Hematopoietic multipotent progenitor cell treated with erythropoietin and hydrocortisone succinate and interleukin-3 and kit ligand, for 8 days (in vitro differentiated cells): ENCODE data around the gene FAM174B.

Experiments
- DNase-seq: peaks from one replicate; pipeline ENCODE4 v3.0.0-alpha.2; 2015

The FAM174B gene

DNA sequence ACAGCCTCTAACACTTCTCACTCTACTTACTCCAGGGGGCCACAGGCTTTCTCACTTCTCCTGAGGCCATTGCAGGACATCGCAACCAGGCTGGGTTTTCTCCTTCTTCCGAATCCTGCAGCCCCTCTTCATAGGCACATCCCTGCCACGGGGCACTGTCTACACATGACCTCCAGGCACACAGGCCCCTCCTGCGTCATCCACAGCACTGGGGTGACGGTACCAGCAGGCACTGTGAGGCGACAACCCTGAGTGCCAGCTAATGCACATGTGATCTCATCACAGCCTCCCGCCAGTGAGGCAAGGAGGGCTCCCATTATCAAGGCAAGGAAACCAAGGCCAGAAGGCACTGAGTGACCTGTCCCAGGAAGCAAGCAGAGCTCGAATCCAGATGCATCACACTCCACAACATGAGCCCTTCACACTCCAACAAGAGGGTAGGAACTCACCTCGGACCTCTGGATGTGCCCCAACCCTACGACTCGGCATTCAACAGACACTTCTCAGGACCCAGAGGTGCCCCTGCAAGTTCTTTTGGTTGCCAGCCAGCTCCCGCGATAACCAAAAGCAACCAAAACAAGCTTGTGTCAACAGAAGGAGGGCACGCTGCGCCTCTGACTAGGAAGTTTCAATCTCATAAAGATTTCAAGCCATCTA, 16.7 kb downstream of the FAM174B start:
- DNase-seq, result no peak

DNA sequence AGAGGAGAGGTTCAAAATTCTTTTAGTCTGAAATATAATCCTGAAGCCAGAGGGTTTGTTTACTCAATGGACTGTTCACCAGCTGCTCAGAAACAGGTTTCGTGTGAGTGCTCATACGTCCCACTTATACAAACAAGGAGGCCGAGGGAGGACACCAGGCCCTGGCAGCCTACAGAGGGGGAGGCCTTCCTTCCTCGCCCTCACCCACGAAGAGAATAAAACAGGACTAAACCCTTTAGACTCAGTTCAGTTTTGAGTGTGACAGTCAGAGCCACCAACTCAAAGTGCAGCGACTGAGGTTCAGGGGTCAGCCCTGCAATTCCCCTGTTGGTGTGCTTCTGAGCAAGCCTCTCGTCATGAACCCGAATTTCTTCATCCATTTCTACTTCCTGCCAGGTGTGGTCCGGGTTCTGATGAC, 17.3 kb downstream of the FAM174B start:
- no peak for DNase-seq

DNA sequence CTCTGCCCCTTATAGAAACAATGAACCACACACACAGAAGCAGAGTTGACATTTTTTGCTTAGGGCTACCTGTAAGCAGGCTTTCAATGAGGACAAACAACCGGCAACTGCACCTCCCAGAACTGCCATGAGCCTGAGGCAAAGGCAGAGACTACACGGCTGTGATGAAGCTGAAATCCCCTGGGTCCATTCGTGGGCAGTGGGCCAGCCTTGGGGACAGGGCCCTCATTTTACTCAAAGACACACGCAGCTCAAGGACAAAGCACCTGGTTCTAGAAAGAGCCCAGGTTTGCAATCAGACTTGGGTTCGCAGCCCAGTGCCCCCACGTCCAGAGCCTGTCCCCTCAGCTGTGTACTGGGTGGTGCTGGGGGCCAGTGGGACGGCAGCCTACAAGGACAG, 17.9 kb downstream of the FAM174B start:
- DNase-seq, result no peak

DNA sequence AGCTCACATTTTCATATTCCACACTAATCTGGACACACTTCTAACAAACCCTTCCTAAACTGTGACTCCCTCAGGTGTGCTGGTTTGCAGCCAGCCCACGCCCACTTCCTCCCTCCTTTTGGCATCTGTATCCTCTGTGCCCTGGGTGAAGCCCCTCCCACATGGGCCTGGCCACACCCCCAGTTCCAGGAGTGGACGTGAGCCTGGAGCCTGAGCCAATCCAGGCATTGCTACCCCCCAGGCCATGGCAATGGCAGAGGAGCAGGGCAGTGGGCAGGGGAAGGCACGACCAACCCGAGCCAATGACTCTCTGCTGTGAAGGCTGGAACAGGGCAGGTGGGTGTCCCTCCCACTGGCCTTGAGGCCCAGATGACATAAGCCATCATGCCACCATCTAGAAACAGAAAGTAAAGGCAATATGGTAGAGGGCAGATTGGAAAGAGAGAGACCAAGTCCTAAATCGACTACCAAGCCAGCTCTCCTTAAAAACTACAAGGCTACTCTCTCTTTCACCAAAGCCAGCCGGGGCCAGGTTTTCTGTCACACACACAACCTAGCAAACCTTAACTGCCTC, 18.6 kb downstream of the FAM174B start:
- no peak for DNase-seq

DNA sequence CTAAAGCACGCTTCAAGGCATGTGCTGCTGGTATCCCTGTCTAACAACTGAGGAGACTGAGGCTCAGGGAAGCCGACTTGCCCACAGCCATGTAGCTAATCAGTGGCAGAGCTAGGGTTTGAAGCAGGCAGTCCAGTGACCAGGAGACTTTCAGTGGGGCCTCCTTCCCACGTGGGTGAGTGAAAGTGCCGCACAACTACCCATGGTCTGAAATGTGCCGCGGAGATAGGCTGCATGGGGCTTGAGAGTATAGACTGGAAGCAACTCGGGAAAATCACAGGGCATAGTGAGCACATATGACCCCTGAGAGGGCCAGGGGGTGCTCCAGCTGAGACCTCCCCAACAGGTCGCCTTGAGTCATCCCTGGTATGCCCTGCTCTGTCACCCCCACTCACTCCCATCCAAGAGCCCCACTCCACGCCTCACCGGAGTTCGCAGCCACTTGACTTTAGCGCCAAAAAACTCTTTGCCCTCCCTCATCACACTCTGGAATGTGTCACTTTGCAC, 19.1 kb downstream of the FAM174B start:
- DNase-seq, result no peak

DNA sequence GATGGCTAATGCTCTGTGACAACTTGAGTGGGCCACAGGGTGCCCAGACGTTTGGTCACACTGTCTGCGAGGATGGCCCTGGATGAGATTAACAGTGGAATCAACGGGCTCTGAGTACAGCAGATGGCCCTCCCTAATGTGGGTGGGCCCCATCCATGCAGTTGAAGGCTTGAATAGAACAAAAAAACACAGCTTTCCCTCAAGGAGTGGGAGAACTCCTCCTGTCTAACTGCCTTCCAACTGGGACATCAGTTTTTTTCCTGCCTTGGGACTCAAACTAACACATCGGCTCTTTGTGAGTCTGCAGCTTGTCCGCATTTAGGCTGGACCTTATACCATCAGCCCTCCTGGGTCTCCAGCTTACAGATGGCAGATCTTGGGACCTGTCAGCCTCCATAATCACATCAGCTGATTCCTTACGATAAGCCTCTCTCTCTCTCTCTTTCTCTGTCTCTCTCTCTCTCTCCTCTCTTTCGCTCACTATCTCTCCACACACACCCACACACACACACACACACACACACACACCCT, 20.8 kb downstream of the FAM174B start:
- no peak for DNase-seq

DNA sequence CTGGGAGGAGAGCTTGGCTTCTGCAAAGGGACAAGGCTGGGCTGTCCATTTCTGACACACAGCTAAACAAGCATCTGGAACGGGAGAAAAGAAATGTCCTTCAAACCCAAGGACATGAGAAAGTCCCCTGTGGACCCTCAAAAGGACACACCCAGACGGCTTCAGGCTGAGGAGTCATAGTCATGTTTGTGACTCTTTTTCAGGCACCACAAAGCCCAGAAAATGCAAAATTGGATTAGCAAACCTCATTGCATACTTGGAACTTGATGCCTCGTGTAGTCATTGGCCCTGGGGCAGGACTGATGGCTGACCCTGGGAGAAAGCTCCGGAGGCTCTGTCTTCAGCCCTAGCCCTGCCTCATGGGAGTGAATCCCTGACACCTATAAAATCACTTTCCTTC, 21.5 kb downstream of the FAM174B start:
- DNase-seq, result no peak

DNA sequence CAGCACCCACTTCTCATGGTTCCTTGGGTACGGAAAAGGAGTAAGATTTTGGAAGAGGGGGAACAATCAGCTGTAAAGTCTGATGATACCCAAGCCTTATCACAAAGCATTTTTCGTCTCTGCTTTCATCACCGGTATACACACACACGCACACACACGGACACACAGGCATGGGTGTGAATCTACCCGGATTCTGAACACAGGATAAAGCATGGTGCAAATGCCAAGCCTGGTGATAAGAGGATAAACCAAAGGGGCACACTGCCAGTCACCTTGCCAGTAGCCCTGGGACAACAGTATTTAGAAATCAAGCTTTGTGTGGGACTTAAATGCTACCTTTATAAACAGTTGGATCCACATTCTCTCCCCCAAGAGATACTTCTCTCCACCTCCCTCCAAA, 22.2 kb downstream of the FAM174B start:
- DNase-seq, result no peak

DNA sequence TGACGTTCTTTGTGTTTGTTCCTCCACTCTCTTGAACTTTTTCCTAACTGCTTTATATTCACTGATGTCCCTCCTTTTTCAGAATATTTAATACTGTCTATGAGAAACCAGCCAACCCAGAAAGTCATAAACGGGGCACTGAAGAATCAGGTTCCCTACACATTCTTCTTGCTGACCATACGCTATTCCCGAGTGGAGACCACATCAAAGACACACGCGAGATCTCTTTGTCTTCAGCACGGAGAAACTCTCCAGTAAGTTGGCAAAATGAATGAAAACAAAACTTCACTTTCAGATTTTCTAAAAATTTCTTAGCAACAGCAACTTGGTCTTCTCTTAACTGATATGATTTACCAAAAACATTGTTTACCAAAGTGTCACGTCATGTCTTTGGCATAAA, 22.6 kb downstream of the FAM174B start:
- DNase-seq, result no peak

DNA sequence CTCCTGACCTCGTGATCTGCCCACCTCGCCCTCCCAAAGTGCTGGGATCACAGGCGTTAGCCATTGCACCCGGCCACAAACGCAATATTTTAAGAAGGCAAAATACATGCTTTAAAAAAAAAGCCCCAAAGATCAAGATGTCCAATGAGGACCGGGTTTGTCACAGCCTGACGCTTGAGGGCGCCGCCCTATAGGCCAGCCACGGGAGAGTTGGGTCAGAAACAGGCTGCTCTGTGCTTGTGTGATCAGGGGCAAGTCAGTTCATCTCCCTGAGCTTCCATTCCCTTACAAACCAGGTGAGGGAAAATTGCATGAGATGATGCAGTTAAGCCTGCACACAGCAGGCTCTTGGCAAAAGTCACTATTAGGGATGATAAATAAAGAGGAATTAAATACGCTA, 23.9 kb downstream of the FAM174B start:
- DNase-seq, result no peak

DNA sequence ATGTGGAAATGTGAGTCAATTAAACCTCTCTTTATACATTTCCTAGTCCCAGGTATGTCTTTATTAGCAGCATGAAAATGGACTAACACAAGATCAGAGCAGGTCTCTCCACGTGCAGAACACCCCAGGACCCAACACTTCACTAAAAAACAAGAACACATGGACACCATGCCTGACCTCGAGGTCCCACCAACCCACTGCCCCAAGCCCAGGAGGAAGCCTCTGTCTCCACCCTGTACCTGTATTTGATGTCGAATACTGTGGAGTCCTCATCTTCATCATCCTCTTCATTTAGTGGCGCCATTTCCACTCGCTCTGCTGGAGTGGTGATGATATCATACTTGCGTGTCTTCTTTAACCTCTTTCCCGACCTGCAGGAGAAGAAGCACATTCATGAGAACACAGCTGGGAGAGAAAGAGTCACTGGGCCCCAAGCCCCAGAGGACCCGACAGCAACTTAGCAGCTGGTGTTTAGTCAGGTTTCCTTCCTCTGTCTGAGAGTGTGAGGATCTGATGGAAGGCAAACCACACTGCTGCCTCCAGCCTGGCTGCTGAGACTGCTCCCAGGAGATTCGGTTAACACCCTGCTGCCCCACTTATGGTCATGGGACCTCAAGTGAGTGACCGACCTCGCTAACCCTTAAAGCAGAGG, 25.5 kb downstream of the FAM174B start:
- DNase-seq, result no peak

DNA sequence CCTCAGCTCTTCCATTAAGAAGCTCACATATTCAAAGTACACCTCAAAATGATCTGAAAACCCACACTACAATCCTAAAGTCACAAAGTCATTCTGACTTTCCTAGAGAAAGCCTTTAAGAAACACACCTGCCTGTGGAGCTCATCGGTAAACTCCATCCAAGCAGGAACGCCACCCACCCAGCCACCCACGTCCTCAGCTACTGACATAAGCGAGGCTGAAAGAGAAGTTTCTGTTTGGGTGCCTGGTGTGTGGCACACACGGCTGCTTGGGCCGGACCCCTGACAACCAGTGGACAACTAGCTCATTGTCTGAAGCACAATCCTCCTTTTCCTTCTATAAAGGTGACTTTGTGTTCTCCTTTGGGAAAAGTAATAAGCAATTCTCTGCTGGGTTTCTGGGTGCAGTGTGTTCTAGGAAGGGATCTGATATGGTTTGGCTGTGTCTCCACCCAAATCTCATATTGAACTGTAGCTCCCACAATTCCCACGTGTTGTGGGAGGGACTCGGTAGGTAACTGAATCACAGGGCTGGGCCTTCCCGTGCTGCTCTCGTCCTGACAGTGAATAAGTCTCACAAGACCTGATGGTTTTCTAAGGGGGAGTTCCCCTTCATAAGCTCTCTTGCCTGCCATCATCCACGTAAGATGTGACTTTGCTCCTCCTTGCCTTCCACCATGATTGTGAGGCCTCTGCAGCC, 26.1 kb downstream of the FAM174B start:
- DNase-seq, result no peak

DNA sequence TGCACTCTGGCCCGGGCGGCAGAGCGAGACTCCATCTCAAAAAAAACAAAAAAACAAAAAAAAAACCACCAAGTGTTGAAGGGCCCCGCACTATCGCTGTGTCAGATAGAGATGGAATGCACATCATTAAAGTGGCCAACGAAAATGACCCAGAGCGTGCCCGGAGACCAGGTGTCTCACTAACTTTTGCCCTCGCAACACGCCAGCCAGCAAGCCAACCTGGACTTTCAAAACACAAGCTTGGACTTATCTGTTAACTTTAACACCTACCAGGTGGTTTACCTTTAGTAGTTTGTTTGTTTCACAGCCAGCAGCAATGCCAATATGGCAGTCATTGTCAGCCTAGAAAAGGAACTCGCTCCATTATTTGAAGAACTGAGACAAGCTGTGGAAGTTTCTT, 28.6 kb downstream of the FAM174B start:
- DNase-seq, result no peak

DNA sequence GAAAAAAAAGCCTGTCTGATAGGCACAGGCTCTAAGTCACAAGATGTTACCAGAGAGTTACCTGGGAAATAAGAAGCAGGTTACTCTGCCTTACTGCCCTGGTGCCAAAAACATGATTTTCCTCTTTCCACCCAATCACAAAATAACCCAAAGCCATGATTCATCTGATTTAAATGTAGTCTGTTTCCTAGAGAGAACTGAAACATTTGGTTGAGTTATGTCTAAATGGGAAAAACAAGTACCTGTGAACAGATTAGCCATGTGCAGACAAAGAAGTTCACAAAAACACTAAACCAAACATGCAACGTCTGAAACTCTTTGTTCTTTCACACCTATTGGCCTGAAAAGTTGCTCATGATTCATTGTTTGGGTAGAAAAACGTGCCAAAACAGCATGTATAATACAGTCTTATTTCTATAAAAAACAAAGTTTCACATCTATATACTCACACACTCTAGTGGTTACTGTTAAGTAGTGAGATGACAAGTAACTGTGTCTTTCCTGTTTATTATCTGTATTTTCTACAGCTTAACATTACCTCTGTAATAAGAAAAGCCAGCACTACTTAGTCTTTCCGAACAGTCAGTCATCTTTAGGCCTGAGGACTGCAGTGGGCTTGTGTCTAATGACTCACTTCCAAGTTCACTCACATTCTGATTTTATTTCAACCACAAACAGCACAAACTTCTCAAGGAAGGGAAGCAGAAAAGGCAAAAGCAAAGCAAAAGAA, 30.2 kb downstream of the FAM174B start:
- DNase-seq, result no peak

DNA sequence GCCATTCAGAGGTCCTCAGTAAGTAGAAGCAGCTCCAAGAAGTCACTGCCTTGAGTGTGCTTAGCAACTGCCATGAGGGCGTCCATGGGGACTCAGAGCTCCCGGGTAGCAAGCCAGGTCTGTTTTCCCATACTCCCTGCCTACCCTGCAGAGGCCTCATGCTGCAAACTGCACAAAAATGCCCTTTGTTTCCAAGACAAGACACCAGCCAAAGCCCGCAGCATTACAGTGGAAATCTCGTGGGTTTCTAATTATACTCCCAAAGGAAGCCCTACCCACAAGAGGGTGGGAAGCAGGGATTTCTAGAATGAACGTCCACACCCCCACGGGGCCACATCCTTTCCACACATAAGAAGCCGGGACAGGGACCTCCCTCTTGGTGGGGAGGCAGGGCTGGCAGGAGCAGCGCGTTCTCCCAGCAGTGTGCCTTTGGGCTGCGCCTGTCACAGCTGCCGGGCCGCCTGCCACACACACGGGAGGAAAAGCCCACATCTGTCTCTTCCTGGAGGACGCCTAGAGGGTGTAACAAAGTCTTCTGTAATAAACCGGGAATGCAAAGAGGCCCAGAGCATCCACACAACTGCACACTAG, 31.1 kb downstream of the FAM174B start:
- no peak for DNase-seq

DNA sequence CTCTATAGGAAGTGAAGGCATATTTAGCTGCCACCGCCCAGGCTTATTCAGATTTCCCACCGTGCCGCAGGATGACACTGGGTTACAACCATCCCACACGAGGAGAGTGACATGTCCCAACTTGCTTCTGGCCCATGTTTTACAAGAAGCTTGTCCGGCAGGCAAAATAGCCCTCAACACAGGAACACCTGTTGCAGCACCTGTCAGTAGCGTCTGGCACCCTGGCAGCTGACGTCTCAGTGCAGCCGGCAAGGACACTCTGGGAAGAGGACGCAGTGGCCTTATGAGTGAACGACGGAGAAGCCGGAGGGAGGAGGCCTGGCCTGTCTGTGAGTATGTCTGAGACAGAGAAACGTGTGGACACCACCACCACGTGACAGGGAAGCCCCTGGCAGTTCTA, 32.1 kb downstream of the FAM174B start:
- DNase-seq, result no peak

DNA sequence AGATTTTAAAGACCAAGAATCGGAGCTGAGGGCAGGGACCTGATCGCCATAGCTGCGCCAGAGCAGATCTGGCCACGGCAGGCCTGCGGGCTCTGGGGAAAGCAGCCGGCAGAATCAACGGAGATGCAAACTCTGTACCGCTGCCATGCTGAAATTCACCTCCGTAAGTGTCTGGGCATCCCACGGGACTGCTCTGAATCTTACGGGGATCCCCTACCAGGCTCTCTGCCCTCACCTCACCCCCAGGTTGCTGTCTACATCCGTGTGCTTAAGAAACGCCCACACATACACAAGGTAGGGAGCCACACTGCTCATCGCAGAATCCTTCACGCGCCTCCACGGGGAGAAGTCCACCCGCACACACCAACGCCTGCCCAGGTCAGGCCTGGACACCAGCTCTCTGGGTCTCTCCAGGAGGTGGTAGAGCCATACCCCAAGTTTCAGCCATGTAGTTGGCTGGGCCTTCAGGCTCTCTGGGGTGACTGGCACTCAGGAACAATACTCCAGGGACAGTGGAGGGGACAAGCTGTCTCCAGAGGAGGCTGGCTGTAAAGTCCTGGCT, 33.5 kb downstream of the FAM174B start:
- no peak for DNase-seq

DNA sequence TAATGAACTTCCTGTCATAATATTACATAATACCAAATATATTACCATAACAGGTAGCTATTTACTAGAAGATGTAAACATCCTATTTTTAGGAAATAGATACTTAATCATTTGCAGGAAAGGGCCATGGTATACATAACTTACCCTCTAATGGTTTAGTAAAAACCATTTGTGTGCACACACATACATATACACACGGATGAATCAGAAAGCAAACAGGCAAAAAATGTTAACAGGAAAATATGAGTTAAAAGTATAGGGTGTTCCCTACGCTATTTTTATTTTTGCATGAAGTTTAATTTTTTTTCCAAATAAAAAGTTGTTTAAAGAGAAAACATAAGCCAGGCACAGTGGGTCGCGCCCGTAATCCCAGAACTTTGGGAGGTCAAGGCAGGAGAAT, 34.6 kb downstream of the FAM174B start:
- DNase-seq, result no peak

DNA sequence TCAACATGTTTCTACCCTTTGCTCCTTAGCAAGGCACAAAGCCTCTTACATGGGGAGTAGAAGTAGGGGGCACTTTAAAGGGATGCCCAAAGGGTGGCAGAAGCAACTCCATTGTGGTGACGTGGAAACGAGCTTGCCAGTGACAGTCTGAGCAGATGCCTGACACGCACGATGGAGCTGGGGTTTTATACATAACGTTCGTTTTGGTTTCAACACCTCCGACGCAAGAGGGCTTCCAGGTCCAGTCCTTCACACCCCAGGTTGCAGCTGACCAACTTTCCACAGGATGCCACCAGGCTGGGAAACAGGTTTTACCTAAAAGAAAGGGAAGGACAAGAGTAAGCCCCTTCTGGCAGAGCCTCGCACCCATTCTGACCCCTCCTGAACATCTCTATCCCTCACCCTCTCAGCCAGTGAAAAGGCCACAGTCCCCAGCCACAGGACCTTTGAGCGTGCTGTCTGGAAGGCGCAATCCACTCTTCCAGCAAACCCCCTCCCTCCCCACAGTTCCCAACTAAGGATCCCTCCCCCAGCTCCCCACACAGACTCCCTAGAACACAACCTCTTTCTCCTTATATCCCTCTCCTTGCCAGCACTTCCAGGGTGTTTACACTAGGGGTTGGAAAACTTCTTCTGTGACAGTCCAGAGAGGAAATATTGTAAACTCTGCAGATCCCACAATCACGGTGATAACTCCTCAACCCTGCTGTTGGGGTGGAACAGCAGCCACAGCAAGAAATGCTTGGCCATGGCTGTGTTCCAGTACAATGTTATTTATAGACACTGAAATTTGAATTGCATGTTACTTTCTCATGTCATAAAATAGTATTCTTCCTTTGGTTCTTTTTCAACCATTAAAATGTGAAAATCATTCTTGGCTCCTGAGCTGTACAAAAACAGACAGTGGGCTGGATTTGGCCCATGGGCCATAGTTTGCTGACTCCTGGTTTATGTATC, 36.2 kb downstream of the FAM174B start:
- no peak for DNase-seq

DNA sequence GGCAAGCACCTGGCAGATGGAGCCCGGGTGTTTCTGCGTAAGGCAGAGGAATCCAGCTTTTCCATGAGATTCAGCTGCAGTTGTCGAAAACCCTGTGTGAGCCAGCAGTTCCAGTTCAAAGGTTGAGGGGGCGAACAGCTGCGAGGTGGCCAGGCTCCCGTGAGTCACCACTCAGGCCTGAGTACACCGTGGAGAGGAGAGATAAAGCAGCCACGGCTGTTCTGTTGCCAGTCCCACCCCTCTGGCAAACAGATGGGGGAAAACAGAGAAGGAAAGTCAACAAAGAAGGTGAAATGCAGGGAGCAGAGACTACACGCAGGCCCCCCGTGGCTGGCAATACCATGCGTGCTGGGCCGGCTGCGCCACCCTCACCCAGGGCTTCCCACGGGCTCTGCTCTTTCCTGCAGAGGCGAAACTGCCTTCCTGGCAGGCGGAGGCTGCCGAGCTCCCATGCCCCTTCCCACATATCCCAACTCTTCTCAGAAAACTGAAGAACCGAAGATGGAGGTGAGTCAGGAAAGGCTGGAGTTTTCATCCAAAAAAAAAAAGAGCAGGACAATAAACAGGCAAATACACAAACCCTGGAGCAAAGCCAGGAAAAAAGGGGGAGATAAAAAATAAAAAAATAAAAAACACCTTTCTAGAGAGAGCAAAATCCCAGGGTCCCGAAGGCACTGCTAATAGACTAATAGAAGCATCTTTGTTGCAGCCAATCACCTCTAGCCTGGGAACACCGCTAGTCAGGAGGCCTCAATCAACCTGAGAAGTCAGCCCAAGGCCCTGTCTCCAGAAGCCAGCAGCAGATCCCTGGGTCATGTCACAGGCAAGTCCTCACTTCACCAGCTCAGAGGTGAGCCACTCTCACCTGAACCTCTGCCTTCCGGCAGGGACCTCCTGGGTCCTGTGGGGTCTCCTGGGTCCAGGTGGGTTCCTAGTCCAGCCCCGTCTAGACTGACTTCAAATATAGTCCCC, 37.7 kb downstream of the FAM174B start:
- peak; percentile 85 for DNase-seq
